Activated CD4-positive, alpha-beta T cell treated with anti-CD3 and anti-CD28 coated beads, Interleukin-2, amount 10 ng/mL, durations not matched to agents 7 days and 5 days (primary cell): ENCODE results near the gene AEN. TPM values are rescaled to one million over a fixed set of nuclear protein-coding genes. Genes with fewer than 3 reads are reported as not detected.
A peak's percentile ranks its signal among the peaks of the same experiment; 100 is the strongest.

Experiments used
- CTCF ChIA-PET: fragments of 350-600 bp; sonication (Branson Sonifier 250); formaldehyde crosslinking; loops from one replicate; lab custom pipeline; 2021; ENCODE audit warnings: antibody characterized with exemption; lab: Charles Lee
- POLR2A ChIA-PET: fragments of 350-600 bp; sonication (Branson Sonifier 250); formaldehyde crosslinking; loops from one replicate; lab custom pipeline; 2021; ENCODE audit warnings: antibody characterized with exemption; lab: Charles Lee
- DNase-seq: peaks from one replicate; pipeline ENCODE4 v3.0.0-alpha.2; 2020
- H3K27ac Mint-ChIP-seq: one replicate; pipeline ENCODE4 v1.8.0; 2021; ENCODE audit warnings: mild to moderate bottlenecking, moderate library complexity, mixed read lengths
- H3K27me3 Mint-ChIP-seq: one replicate; pipeline ENCODE4 v1.8.0; 2021; ENCODE audit warnings: mixed read lengths
- H3K36me3 Mint-ChIP-seq: one replicate; pipeline ENCODE4 v1.8.0; 2021; ENCODE audit warnings: low read depth, mixed read lengths
- H3K4me1 Mint-ChIP-seq: one replicate; pipeline ENCODE4 v1.8.0; 2021; ENCODE audit warnings: mixed read lengths
- H3K4me3 Mint-ChIP-seq: one replicate; pipeline ENCODE4 v1.8.0; 2021; ENCODE audit warnings: mild to moderate bottlenecking, moderate library complexity, mixed read lengths
- H3K9me3 Mint-ChIP-seq: one replicate; pipeline ENCODE4 v1.8.0; 2021; ENCODE audit warnings: mixed read lengths
- total RNA-seq, 2 experiments: library from RNA; stranded (reverse); gene quantifications; one replicate each; pipeline ENCODE4 v1.2.3, GENCODE V29; 2021

Gene AEN
- total RNA-seq, 2 experiments from 2014 or later: 45.7 to 52.5 TPM

DNA sequence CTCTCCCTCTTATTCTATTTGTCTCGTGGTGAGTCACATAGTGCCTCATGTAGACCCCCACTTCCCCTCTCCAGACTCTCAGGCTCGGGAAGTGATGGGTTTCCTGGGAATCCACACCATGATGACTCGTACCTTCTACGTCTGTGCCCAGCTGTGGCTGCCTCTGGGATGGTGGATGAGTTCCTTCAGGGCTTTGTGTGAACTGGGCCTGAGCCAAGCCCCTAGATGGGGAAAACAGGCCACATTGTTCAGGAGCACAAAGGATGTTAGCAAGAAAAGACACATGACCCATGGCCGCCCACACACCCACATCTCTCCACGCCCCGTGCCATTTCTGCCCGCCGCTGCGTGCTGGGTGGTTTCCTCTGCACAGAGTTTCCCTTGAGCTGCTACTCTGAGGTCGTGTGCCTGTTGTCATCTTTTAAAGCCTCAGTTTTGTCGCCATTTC is 28.2 kb downstream of the AEN start:
- peaks cover 69% of the 10 kb centered on the region for H3K36me3 Mint-ChIP-seq

GRCh38 chr15:88649753-88650551 is 28.8 kb downstream of the AEN start:
- ChIA-PET CTCF (interaction anchor here (0.8 kb wide), 1 partner anchor 11 kb away, joined by 3 read pairs; the partner anchor contains the start of gene ISG20), POLR2A (interaction anchor here (1.2 kb wide), 1 partner anchor 11 kb away, joined by 3 read pairs; the partner anchor contains the start of gene ISG20)
- H3K27me3 Mint-ChIP-seq: no peaks in the 10 kb centered on the region
- H3K27ac Mint-ChIP-seq: peak overlapping the region; percentile 94
- DNase-seq: peak; percentile 5
- H3K36me3 Mint-ChIP-seq: peaks cover 69% of the 10 kb centered on the region
- peaks cover 78% of the 10 kb centered on the region for H3K4me1 Mint-ChIP-seq
- peak overlapping the region; percentile 59 for H3K4me3 Mint-ChIP-seq
- H3K9me3 Mint-ChIP-seq: no peaks in the 10 kb centered on the region

More for the DNA sequence above, 28.2 kb downstream of the AEN start:
- peaks cover 80% of the 10 kb centered on the region for H3K4me1 Mint-ChIP-seq
- DNase-seq: peak; percentile 72
- ChIA-PET CTCF (interaction anchor here (1.1 kb wide), 1 partner anchor 256 kb away, joined by 3 read pairs; no protein-coding TSS in a partner anchor), POLR2A (interaction anchor here (1.2 kb wide), 1 partner anchor 11 kb away, joined by 3 read pairs; the partner anchor contains the start of gene ISG20)
- H3K9me3 Mint-ChIP-seq: no peaks in the 10 kb centered on the region
- H3K4me3 Mint-ChIP-seq: peak overlapping the region; percentile 59
- H3K27me3 Mint-ChIP-seq: no peaks in the 10 kb centered on the region
- peak overlapping the region; percentile 94 for H3K27ac Mint-ChIP-seq

GRCh38 chr15:88650556-88650955 is 29.4 kb downstream of the AEN start:
- peak overlapping the region; percentile 66 for H3K27ac Mint-ChIP-seq
- no peak for DNase-seq
- H3K4me1 Mint-ChIP-seq: peaks cover 78% of the 10 kb centered on the region
- H3K36me3 Mint-ChIP-seq: peaks cover 66% of the 10 kb centered on the region
- H3K9me3 Mint-ChIP-seq: no peaks in the 10 kb centered on the region
- no peak overlapping the region for H3K4me3 Mint-ChIP-seq
- POLR2A ChIA-PET: no interaction called here
- CTCF ChIA-PET: interaction anchor here (0.8 kb wide), 1 partner anchor 12 kb away, joined by 3 read pairs; the partner anchor contains the start of gene ISG20
- H3K27me3 Mint-ChIP-seq: no peaks in the 10 kb centered on the region

DNA sequence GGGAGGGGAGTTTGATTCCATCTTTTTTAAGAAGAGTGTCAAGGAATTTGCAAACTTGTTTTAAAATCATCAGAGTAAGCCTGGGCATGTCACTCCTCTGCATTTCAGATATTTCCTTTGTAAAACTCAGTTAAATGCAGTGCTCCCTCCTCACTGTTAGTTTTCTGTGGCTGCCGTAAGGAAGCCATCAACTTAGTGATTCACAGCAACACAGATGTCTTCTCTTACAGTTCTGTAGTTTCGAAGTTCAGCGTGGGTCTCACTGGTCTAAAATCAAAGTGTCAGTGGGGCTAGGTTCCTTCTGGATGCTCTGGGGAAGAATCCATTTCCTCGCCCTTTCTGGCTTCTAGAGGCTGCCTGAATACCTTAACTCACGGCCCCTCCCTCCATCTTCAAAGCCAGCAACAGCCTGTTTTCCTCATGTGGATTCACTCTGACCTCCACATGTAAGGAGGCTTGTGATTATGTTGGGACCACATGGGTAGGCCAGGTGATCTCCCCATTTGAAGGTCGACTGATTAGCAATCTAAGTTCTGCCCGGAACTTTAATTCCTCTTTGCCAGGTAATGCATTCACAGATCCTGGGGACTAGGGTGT is 30.1 kb downstream of the AEN start:
- peaks cover 63% of the 10 kb centered on the region for H3K36me3 Mint-ChIP-seq
- DNase-seq: peak; percentile 3
- peak overlapping the region; percentile 66 for H3K27ac Mint-ChIP-seq
- ChIA-PET POLR2A (no interaction called here), CTCF (no interaction called here)
- H3K4me1 Mint-ChIP-seq: peaks cover 78% of the 10 kb centered on the region
- no peak overlapping the region for H3K4me3 Mint-ChIP-seq
- no peaks in the 10 kb centered on the region for H3K9me3 Mint-ChIP-seq
- H3K27me3 Mint-ChIP-seq: no peaks in the 10 kb centered on the region

GRCh38 chr15:88651971-88652370 is 30.8 kb downstream of the AEN start:
- Mint-ChIP-seq H3K4me3 (no peak overlapping the region), H3K27ac (peak overlapping the region; percentile 51), H3K9me3 (no peaks in the 10 kb centered on the region), H3K36me3 (peaks cover 60% of the 10 kb centered on the region), H3K4me1 (peaks cover 73% of the 10 kb centered on the region), H3K27me3 (no peaks in the 10 kb centered on the region)
- DNase-seq: peak; percentile 5
- CTCF ChIA-PET: no interaction called here
- POLR2A ChIA-PET: no interaction called here

DNA sequence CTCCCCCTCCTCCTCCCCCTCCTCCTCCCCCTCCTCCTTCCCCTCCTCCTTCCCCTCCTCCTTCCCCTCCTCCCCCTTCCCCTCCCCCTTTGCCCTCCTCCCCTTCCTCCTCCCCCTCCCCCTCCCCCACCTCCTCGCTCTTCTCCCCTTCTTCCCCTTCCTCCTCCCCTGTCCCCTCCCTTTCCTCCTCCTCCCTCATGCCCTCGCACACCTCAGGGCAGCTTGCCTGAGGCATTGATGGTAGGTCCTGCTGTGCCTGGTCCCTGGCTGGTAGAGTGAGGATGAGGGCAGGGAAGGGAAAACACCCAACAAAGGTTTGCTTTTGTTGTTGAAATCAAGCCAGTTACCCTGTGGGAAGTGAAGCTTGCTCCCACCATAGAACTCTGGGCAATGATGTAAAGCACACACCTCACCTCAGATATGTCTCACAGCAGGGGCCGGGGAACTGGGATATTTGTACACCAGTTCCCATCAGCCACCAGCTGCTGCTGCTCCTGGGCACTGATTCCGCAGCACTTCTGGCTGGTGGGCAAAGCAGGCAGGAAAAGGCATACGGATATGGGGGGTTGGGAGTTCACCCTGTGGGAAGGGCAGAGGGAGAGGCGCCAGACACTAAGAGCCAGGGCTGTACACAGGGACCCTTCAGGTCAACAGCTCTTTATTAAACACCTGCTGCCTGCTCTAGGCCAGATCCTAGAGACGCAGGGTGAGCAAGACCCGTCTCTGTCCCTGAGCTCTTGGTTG is 31.5 kb downstream of the AEN start:
- ChIA-PET CTCF (interaction anchor here (0.6 kb wide), 1 partner anchor 611 kb away, joined by 4 read pairs; no protein-coding TSS in a partner anchor), POLR2A (no interaction called here)
- Mint-ChIP-seq H3K27ac (peak overlapping the region; percentile 70), H3K36me3 (peaks cover 54% of the 10 kb centered on the region), H3K9me3 (no peaks in the 10 kb centered on the region), H3K4me1 (peaks cover 68% of the 10 kb centered on the region), H3K4me3 (no peak overlapping the region), H3K27me3 (no peaks in the 10 kb centered on the region)
- DNase-seq: peak; percentile 7

DNA sequence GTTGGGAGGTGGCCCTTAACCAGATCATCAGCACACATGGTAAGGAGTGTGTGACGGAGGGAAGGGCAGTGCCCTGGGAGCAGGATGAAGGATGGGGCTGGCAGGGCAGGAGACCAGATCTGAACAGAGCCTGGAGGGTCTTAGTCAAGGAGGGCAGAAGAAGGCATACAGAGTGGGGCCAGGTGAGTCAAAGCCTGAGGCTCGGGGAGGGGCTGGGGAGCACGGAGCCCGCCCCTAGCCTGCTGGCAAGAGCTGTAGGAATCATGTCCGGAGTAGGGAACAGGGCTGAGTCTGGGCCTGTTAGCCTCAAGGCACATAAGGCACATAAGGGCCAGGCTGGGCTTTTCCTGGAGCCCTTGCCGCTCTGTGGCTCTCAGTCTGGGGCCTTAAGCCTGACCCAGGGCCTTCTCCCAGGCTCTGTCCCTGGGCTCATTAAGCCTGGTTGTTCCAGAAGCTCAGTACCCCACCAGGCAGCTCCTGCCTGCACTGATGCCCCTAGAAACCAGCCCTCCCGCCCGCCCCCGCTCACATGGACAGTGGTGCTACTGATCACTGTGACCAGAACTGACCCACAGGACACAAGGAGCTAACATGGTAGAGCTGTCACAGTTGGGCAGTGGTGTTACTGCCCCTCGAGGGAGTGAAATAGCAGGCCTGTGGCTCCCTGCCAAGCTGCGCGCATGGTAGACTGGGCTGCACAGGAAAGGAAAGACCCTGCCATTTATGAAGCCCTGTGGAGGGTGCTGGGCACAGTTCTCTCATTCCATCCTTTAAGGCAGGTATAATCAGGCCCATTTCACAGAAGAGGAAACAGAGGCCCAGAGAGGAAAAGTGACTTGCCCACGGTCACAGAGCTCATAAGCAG is 32.3 kb downstream of the AEN start:
- peak overlapping the region; percentile 70 for H3K27ac Mint-ChIP-seq
- ChIA-PET CTCF (interaction anchor here (0.5 to 1.4 kb wide), 5 partner anchors 15 to 612 kb away, joined by 3 to 4 read pairs (median 3); no protein-coding TSS in a partner anchor), POLR2A (no interaction called here)
- H3K9me3 Mint-ChIP-seq: no peaks in the 10 kb centered on the region
- peaks cover 62% of the 10 kb centered on the region for H3K4me1 Mint-ChIP-seq
- peaks cover 46% of the 10 kb centered on the region for H3K36me3 Mint-ChIP-seq
- DNase-seq: no peak
- no peak overlapping the region for H3K4me3 Mint-ChIP-seq
- H3K27me3 Mint-ChIP-seq: no peaks in the 10 kb centered on the region

GRCh38 chr15:88654430-88655102 is 33.4 kb downstream of the AEN start:
- Mint-ChIP-seq H3K9me3 (no peaks in the 10 kb centered on the region), H3K27me3 (no peaks in the 10 kb centered on the region), H3K4me3 (no peak overlapping the region), H3K27ac (peak overlapping the region; percentile 69), H3K4me1 (peaks cover 51% of the 10 kb centered on the region), H3K36me3 (peaks cover 35% of the 10 kb centered on the region)
- DNase-seq: no peak
- ChIA-PET POLR2A (no interaction called here), CTCF (interaction anchor here (0.8 to 1.4 kb wide), 3 partner anchors 19 to 30 kb away, joined by 3 read pairs; no protein-coding TSS in a partner anchor)

GRCh38 chr15:88655103-88655553 is 34.0 kb downstream of the AEN start:
- peaks cover 45% of the 10 kb centered on the region for H3K4me1 Mint-ChIP-seq
- DNase-seq: no peak
- CTCF ChIA-PET: interaction anchor here (1.4 kb wide), 1 partner anchor 31 kb away, joined by 3 read pairs; no protein-coding TSS in a partner anchor
- POLR2A ChIA-PET: no interaction called here
- H3K4me3 Mint-ChIP-seq: no peak overlapping the region
- H3K36me3 Mint-ChIP-seq: peaks cover 32% of the 10 kb centered on the region
- H3K9me3 Mint-ChIP-seq: no peaks in the 10 kb centered on the region
- H3K27ac Mint-ChIP-seq: peak overlapping the region; percentile 69
- H3K27me3 Mint-ChIP-seq: no peaks in the 10 kb centered on the region

GRCh38 chr15:88655800-88656488 is 34.8 kb downstream of the AEN start:
- Mint-ChIP-seq H3K27ac (peak overlapping the region; percentile 33), H3K4me3 (no peak overlapping the region), H3K36me3 (peaks cover 29% of the 10 kb centered on the region), H3K9me3 (no peaks in the 10 kb centered on the region), H3K27me3 (no peaks in the 10 kb centered on the region), H3K4me1 (peaks cover 42% of the 10 kb centered on the region)
- DNase-seq: no peak
- ChIA-PET POLR2A (no interaction called here), CTCF (interaction anchor here (0.6 to 1.3 kb wide), 2 partner anchors 9 to 31 kb away, joined by 3 to 4 read pairs; no protein-coding TSS in a partner anchor)
